Panc1 (cell line): Measurements from ENCODE around the gene KRT7. TPM values are rescaled to one million over a fixed set of nuclear protein-coding genes. Genes with fewer than 3 reads are reported as not detected.
A peak's percentile ranks its signal among the peaks of the same experiment; 100 is the strongest.

Experiments used
- ATAC-seq: fragments of 200-7000 bp; cut with Tn5 transposase; 2 replicates; pipeline ENCODE4 v1.9.1; 2020; ENCODE audit warnings: mild to moderate bottlenecking, moderate library complexity
- BruUV-seq: library from RNA; stranded (reverse); fragments of 400-500 nt; replicated peaks from 2 replicates; lab custom pipeline; 2021; lab: Mats Ljungman, UMichigan
- CTCF ChIA-PET: fragments of 300-600 bp; sonication (Branson Sonifier 250); formaldehyde crosslinking; loops from one replicate; lab custom pipeline; 2022; ENCODE audit warnings: antibody characterized with exemption; lab: Charles Lee
- POLR2A ChIA-PET: fragments of 300-600 bp; sonication (Branson Sonifier 250); formaldehyde crosslinking; loops from one replicate; lab custom pipeline; 2022; ENCODE audit warnings: antibody characterized with exemption; lab: Charles Lee
- DNase-seq: peaks from one replicate; pipeline ENCODE4 v3.0.0-alpha.2; 2010; ENCODE audit warnings: low read depth, low spot score
- H3K27ac ChIP-seq: 2 replicates; pipeline ENCODE4 v1.5.1; 2011; ENCODE audit warnings: mild to moderate bottlenecking, low read length, inconsistent platforms
- H3K27me3 ChIP-seq: fragments of 200-500 bp; sonication (Bioruptor generic); 2 replicates; pipeline ENCODE4 v1.6.0; 2014; ENCODE audit warnings: low read length, inconsistent platforms; ENCODE audit not compliant: control insufficient read depth, insufficient read depth
- H3K36me3 ChIP-seq: fragments of 200-500 bp; sonication (Bioruptor generic); 2 replicates; pipeline ENCODE4 v1.5.1; 2014; ENCODE audit warnings: inconsistent platforms, mild to moderate bottlenecking, low read length, moderate library complexity; ENCODE audit not compliant: control insufficient read depth, insufficient read depth
- H3K4me1 ChIP-seq: 2 replicates; pipeline ENCODE4 v1.5.1; 2011; ENCODE audit warnings: inconsistent platforms, mild to moderate bottlenecking, low read length, moderate library complexity; ENCODE audit not compliant: control insufficient read depth, insufficient read depth
- H3K4me3 ChIP-seq, 2 experiments: 2 replicates each; pipeline ENCODE4 v1.5.1; 2011 to 2012; ENCODE audit warnings: low read depth in 2 of 2, low read length in 2 of 2, mild to moderate bottlenecking in 2 of 2, inconsistent platforms in 1 of 2, moderate library complexity in 1 of 2
- H3K9me3 ChIP-seq: fragments of 200-500 bp; sonication (Bioruptor generic); 2 replicates; pipeline ENCODE4 v1.5.1; 2014; ENCODE audit warnings: low read depth, mild to moderate bottlenecking, inconsistent platforms, low read length, moderate library complexity; ENCODE audit not compliant: control insufficient read depth, insufficient read depth
- POLR2AphosphoS5 ChIP-seq: IDR thresholded peaks from 2 replicates; pipeline ENCODE4 v1.6.1; 2012; ENCODE audit warnings: mild to moderate bottlenecking, low read depth, low read length, moderate library complexity
- SIN3A ChIP-seq: IDR thresholded peaks from 2 replicates; pipeline ENCODE4 v1.6.1; 2012; ENCODE audit warnings: low read depth, mild to moderate bottlenecking, low read length, moderate library complexity, borderline replicate concordance; ENCODE audit not compliant: insufficient read depth
- TCF7L2 ChIP-seq: IDR thresholded peaks from 2 replicates; pipeline ENCODE4 v1.6.1; 2011; ENCODE audit warnings: mild to moderate bottlenecking, low read depth, low read length, inconsistent platforms
- in situ Hi-C: cut with HindIII; loops from 2 replicates; pipeline ENCODE4 v1.10.0; 2016; ENCODE audit warnings: low sequenced_read_pairs, low pct_unique_long_range_greater_than_20kb
- intact Hi-C: fragments of 100-400 bp; cut with micrococcal nuclease; formaldehyde crosslinking; loops from one replicate; pipeline ENCODE4 v1.10.0; 2022; ENCODE audit not compliant: unreplicated experiment
- total RNA-seq: library from RNA; stranded (reverse); gene quantifications from one replicate; pipeline ENCODE4 v1.2.1, GENCODE V29; 2021; ENCODE audit not compliant: unreplicated experiment
- TF ChIP-seq, protein P1 (sequence below): fragments of 450-650 bp; IDR thresholded peaks from 2 replicates; pipeline ENCODE4 v1.5.1; 2017; ENCODE audit warnings: mild to moderate bottlenecking
- TF ChIP-seq, protein P2 (sequence below), 2 experiments: IDR thresholded peaks; 2 replicates each; pipeline ENCODE4 v1.6.1; 2011 to 2012; ENCODE audit warnings: low read depth in 2 of 2, control low read depth in 1 of 2, low read length in 1 of 2, mild to moderate bottlenecking in 1 of 2, moderate library complexity in 1 of 2; ENCODE audit not compliant: insufficient read depth in 1 of 2

Gene KRT7
- total RNA-seq, 1 experiment from 2014 or later = 16.8 TPM

DNA sequence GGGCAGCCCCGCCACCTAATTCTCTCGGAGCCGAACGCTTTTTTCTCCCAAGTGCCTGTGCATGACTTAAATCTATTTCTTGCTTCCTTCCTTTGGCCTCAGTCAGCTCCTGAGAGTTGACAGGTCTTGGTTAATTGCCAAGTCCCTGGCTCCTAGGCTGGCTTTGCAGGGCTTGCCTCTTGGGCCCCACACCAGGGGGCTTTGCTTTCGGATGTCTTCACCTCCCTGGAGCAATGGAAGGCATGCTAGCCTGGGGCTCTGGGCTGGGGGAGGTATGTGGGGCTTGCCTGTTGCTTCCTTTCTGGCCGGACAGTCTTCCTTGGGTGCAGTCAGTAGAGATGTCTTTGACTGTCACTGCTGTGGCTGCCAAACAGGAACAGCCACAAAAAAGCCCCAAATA is 39.1 kb upstream of the KRT7 start:
- ATAC-seq = no peak
- CTCF ChIA-PET = no interaction called here
- peaks cover 75% of the 10 kb centered on the region for H3K4me1 ChIP-seq
- H3K4me3 ChIP-seq = no peak overlapping the region
- H3K9me3 ChIP-seq = no peaks in the 10 kb centered on the region
- in situ Hi-C loops (no loop called here), intact Hi-C loops (no loop called here)
- no peak for DNase-seq
- no peaks in the 10 kb centered on the region for H3K27me3 ChIP-seq
- H3K27ac ChIP-seq = peak overlapping the region; percentile 95
- POLR2A ChIA-PET = interaction anchor here (0.6 kb wide), 1 partner anchor 848 kb away, joined by 4 read pairs; no protein-coding TSS in a partner anchor
- no peaks in the 10 kb centered on the region for H3K36me3 ChIP-seq
- no TSS peak for BruUV-seq
- no peak for TF ChIP-seq POLR2AphosphoS5
- no peak for TF ChIP-seq TCF7L2
- TF ChIP-seq, protein P1, sequence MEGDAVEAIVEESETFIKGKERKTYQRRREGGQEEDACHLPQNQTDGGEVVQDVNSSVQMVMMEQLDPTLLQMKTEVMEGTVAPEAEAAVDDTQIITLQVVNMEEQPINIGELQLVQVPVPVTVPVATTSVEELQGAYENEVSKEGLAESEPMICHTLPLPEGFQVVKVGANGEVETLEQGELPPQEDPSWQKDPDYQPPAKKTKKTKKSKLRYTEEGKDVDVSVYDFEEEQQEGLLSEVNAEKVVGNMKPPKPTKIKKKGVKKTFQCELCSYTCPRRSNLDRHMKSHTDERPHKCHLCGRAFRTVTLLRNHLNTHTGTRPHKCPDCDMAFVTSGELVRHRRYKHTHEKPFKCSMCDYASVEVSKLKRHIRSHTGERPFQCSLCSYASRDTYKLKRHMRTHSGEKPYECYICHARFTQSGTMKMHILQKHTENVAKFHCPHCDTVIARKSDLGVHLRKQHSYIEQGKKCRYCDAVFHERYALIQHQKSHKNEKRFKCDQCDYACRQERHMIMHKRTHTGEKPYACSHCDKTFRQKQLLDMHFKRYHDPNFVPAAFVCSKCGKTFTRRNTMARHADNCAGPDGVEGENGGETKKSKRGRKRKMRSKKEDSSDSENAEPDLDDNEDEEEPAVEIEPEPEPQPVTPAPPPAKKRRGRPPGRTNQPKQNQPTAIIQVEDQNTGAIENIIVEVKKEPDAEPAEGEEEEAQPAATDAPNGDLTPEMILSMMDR = no peak
- TF ChIP-seq SIN3A = no peak
- TF ChIP-seq, protein P2, sequence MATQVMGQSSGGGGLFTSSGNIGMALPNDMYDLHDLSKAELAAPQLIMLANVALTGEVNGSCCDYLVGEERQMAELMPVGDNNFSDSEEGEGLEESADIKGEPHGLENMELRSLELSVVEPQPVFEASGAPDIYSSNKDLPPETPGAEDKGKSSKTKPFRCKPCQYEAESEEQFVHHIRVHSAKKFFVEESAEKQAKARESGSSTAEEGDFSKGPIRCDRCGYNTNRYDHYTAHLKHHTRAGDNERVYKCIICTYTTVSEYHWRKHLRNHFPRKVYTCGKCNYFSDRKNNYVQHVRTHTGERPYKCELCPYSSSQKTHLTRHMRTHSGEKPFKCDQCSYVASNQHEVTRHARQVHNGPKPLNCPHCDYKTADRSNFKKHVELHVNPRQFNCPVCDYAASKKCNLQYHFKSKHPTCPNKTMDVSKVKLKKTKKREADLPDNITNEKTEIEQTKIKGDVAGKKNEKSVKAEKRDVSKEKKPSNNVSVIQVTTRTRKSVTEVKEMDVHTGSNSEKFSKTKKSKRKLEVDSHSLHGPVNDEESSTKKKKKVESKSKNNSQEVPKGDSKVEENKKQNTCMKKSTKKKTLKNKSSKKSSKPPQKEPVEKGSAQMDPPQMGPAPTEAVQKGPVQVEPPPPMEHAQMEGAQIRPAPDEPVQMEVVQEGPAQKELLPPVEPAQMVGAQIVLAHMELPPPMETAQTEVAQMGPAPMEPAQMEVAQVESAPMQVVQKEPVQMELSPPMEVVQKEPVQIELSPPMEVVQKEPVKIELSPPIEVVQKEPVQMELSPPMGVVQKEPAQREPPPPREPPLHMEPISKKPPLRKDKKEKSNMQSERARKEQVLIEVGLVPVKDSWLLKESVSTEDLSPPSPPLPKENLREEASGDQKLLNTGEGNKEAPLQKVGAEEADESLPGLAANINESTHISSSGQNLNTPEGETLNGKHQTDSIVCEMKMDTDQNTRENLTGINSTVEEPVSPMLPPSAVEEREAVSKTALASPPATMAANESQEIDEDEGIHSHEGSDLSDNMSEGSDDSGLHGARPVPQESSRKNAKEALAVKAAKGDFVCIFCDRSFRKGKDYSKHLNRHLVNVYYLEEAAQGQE (IDR thresholded peaks at IDR 0.05; ENCODE audit: insufficient read depth in 1 of 2, low read depth in 2 of 2, low read length in 1 of 2) = no peak

DNA sequence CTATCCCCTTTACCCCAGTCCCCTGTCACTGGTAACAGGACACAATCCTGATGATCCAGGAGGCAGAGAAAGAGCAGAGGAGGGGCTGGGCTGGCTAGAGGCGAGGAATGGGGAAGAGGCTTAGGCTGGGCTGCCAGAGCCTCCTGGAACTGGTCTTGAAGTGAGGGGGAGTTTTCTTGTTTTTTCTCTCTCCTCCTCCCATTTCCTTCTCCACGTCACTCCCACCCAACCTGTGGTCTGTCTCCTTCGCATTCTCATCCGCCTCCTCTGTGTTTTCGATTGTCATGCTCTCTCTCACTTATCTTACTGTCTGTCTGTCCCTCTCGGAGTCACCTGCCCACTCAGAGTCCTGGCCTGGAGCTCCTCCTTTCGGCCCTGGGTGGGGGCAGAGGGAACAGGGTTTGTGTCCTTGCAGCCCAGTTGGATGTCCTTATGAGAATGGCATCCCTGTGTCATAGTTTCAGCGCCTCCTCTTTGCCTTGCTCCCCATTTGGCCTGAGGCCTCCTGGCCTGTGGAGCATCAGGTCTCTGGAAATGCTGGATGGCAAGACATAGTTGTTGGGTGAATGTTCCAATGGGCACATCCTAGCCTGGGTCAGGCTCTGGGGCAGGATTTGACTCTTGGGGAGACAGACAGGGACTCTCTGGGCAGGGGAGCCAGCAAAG is 37.8 kb upstream of the KRT7 start:
- H3K4me3 ChIP-seq = no peak overlapping the region
- POLR2A ChIA-PET = no interaction called here
- CTCF ChIA-PET = no interaction called here
- H3K9me3 ChIP-seq = no peaks in the 10 kb centered on the region
- no peak for TF ChIP-seq TCF7L2
- TF ChIP-seq, protein P2 (IDR thresholded peaks at IDR 0.05; ENCODE audit: insufficient read depth in 1 of 2, low read depth in 2 of 2, low read length in 1 of 2) = no peak
- no peak for TF ChIP-seq POLR2AphosphoS5
- TF ChIP-seq SIN3A = no peak
- TF ChIP-seq, protein P1 = no peak
- no peak for ATAC-seq
- H3K27me3 ChIP-seq = no peaks in the 10 kb centered on the region
- intact Hi-C loops = no loop called here
- DNase-seq = no peak
- H3K4me1 ChIP-seq = peaks cover 69% of the 10 kb centered on the region
- in situ Hi-C loops = no loop called here
- H3K27ac ChIP-seq = peak overlapping the region; percentile 95
- BruUV-seq = no TSS peak
- H3K36me3 ChIP-seq = no peaks in the 10 kb centered on the region
